ENCODE results near the gene MED29.
A peak's percentile ranks its signal among the peaks of the same experiment; 100 is the strongest.

The MED29 gene

DNA sequence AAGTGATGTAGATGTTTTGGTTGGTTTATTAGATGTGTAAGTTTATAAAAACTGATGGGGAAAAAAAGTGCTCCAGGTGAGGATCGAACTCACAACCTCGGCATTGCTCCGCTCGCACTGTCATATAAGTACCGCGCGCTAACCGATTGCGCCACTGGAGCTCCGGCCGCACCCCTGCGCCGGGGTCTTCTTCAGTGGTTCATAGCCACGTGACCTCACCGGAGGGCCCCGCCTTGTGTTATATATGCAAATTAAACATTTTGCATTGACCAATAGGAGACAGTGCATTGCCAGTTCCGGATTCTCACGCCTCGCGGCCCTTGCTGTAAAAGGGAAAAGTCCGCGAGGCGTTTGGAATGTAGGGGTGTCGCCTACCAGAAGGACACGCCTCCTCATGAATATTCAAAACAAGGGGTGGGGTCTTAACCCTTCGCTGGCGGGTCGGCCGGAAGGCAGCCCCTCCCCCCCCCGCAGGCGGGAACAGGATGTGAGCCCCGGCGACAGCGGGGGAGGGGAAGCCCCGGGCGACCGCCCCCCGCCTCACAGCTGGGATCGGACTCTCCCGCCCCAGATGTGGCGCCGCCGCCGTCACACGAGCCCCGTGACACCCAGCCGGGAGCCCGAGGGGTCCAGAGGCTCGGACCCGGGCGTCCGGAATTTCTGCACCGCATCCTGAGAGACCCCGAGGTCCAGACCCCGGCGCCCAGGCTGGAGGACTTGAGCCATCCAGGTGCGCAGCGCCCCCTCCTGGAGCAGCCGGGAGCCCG is 21.1 kb downstream of the MED29 start, which contains the start of gene PLEKHG2:
Gene PLEKHG2, plus strand, starts transcription at position 570 of the 767 bp plus-strand sequence. CDS start 1,418 bp downstream, outside the sequence.
- DNase-seq: peak; percentile 97

DNA sequence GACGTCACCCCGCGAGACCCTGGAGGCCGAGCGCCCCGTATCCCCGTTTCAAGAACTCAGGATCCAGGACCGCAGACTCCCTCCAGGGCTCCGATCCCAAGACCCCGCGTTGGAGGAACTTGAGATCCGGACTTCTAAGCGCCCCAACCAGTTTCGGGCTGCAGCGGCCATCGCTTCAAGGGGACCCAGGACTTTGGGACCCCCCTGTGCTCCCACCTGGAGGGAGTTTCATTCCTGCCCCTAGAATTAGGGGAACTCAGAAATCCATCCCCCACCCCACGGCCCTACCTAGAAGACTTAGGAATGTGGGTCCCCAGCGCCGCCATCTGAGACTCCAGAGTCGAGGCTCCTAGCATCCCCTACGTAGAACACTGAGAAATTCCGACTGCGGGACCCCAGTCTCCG is 21.7 kb downstream of the MED29 start:
- DNase-seq: no peak

DNA sequence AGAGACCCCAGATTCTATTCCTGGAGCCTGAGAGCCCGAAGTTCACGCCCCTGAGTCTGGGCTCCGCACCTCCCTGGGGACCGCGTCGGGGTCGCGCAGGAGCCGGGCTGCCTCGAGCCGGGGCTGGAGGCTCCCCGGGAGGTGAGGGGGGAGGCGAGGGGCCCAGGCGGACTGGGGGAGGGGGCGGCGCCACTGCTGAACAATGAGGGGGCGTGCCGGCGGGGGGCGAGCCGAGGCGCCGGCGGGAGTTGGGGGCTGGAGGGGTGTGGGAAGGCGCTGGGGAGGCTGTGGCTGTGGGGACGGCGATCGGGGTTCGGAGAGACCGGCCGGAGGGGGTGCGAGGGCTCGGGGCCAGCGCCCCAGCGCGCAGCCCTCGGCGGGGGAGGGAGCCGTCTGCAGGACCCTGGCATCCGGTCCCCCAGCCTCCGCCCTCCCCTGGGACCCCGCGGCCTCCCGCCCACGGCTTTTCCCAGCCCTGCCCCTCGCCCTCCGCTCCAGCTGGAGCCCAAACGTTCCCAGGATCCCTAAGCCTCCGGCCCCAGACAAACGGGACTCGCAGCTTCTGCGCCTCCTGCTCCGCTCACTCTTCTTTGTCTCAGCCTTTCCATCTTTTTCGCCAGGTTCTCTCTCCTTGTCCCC is 22.2 kb downstream of the MED29 start:
- DNase-seq: peak; percentile 32

DNA sequence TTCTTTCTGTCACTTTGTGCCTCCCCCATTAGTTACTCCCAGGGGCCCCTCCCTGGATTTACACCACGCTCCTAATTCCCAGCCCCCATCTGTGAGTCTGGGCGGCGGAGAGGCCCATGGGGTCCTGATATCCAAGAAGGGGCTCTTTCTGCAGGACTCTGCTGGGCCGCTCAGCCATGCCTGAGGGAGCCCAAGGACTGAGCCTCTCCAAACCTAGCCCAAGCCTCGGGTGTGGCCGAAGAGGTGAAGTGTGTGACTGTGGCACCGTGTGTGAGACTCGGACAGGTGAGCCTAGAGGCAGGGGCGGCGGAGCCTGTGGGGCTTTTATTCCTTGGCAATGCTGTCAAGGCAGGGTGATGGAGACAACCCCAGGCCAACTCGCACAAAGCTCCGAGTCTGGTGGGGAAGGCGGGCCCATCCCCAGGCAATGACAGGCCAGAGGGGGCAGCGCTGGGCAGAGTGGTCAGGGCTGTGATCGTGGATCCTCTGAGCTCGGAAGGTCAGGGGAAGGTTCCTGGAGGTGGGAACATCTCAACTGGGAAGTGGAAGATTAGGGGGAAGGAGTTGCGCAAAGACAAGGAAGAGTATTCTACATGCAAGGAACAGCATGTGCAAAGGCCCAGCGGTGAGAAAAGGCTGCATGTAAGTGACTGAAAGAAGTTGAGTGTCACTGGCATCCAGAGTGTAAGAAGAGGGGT is 22.9 kb downstream of the MED29 start:
- DNase-seq: no peak

DNA sequence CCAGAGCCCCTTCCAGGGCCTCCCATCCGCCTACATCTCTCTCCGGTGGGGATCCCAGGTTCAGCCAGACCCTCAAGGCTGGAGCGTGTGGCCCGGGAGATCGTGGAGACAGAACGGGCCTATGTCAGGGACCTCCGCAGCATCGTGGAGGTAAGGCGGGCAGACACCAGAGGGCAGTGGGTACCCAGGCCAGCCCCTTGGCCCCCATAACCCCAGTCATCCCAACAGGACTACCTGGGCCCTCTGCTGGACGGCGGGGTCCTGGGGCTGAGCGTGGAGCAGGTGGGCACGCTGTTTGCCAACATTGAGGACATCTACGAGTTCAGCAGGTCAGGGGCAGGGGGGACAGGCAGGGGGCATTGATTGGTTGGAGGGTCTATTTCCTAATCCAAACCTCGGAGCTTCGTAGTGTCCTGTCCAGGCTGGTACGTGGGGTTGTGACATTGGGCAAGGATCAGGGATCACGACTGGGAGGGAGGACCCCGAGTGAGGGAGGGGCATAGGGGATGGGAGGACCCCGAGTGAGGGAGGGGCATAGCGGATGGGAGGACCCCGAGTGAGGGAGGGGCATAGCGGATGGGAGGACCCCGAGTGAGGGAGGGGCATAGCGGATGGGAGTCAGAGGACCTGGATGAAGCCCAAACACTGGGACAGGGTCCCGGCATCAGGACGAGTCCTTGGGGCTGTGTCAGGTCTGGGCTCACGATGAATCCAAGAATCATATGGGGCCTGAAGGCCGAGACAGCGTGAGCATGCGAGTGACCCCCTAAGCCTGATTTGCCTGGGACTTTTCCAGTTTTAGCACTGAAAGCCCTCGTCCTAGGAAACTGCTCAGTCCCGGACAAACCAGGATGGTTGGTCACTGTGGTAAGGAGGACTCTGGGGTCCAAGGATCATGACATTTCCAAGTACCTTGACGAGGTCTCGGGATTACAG is 24.2 kb downstream of the MED29 start:
- no peak for DNase-seq

DNA sequence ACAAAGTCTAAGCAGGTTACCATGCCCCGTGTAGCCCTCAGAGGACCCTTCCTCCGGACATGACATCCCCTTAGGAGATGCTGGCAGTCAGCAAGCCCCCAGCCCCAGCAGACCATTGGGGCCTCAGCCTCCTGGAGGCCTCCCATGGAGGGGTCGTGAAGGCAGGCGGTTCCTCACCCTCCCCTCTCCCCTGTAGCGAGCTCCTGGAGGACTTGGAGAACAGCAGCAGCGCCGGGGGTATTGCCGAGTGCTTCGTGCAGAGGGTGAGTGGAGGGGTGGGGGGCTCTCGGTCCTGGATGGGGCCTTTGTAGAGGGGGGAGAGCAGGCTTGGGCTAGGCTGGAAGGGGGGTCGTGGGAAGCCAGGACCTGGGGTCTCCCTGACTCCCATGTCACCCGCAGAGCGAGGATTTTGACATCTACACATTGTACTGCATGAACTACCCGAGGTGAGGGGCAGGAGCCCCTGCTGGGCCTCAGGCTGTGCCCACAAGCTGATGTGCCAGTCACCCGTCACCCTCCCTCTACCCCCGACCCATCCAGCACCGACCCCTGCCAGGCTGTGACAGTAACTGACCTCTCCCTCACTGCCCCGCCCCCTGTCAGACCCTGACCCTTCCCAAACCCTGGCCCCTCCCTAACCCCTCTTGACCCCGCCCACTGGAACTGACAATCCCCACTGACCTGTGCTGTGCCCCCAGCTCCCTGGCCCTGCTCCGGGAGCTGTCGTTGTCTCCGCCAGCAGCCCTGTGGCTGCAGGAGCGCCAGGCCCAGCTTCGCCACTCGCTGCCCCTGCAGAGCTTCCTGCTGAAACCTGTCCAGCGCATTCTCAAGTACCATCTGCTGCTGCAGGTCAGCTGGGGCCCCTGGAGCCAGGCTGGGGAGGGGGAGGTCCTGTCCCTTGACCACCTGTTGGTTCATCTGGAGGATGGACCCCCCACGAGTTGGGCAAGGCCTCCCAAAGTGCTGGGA is 25.3 kb downstream of the MED29 start:
- no peak for DNase-seq

DNA sequence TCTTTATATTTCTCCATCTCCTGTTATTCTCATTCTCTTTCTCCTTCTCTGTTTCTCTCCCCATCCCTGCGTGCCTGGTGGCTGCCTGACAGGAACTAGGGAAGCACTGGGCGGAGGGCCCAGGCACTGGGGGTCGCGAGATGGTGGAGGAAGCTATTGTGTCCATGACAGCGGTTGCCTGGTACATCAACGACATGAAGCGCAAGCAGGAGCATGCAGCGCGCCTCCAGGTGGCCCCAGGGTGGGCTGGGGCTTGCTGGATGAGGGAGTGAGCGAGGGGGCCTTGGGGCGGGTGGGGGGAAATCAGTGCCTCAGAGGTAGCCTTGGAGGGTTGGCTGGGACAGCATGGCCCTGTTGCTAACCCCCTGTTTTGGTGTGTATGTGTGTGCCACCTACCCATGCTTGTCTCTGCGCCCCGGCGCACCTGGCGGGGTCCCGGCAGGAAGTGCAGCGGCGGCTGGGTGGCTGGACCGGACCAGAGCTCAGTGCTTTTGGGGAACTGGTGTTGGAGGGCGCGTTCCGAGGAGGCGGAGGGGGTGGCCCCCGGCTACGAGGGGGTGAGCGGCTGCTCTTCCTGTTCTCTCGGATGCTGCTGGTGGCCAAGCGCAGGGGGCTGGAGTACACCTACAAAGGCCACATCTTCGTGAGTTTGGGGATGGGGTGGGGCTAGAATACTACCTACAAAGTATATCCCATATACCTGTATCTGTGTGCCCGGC is 26.4 kb downstream of the MED29 start:
- no peak for DNase-seq

DNA sequence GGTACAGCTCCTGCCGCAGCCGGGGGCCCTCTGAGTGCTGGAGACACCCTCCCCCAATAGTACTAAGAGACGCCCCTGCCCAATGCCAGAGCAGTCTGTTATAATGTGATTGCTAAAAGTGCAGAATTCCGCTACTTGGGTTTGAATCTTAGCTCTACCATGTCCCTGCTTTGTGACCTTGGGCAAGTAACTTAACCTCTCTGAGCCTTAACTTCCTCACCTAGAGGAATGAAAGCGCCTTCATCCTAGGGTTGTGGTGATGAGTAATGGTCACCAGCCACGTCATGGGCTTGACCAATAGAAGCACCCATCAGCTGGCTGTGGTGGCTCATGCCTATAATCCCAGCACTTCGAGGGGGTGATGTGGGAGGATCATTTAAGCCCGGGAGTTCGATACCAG is 27.8 kb downstream of the MED29 start:
- DNase-seq: no peak

DNA sequence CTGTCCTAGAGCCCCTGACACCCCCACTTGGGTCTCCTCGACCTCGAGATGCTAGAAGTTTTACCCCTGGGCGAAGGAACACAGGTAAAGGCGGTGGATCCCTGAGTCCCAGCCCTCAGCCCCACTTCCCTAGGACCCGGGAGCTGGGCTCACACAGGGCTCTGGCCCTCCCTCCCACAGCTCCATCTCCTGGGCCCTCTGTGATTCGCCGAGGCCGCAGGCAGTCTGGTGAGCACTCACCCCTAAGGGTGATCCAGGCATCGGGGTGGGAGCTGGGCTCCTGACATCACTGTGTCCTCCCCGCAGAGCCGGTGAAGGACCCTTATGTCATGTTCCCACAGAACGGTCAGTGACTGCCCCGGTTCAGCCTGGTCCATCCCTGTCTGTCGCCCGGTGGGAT is 29.6 kb downstream of the MED29 start:
- DNase-seq: no peak

DNA sequence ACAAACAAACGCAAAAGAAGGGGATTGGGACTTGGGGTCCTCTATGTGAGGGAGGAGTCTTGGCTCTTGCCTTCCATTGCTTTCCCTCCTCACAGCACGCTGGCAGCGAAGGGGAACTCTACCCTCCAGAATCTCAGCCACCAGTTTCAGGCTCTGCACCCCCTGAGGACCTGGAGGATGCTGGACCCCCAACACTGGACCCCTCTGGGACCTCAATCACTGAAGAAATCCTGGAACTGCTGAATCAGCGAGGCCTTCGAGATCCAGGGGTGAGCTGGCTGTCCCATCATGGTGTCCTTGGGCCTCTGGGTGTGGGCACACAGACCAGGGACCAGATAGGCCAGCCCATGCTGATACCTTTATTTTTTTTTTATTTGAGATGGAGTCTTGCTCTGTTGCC is 30.8 kb downstream of the MED29 start:
- no peak for DNase-seq

DNA sequence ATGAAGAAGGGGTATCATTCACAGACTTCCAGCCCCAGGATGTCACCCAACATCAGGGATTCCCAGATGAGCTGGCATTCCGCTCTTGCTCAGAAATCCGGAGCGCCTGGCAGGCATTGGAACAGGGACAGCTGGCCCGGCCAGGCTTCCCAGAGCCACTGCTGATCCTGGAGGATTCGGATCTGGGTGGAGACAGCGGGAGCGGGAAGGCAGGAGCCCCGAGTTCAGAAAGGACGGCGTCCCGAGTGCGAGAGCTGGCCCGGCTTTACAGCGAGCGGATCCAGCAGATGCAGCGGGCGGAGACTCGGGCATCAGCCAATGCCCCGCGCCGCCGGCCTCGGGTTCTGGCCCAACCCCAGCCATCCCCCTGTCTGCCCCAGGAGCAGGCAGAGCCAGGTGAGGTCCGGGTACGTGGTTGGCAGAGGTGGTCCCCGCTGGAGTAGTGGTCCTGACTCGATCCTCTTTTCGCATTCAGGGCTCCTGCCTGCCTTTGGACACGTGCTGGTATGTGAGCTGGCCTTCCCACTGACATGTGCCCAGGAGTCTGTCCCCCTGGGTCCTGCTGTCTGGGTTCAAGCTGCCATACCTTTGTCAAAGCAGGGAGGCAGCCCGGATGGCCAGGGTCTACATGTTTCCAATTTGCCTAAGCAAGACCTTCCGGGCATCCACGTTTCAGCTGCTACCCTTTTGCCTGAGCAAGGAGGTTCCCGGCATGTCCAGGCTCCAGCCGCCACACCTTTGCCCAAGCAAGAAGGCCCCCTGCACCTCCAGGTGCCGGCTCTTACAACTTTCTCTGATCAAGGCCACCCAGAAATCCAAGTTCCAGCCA is 32.3 kb downstream of the MED29 start:
- DNase-seq: no peak

DNA sequence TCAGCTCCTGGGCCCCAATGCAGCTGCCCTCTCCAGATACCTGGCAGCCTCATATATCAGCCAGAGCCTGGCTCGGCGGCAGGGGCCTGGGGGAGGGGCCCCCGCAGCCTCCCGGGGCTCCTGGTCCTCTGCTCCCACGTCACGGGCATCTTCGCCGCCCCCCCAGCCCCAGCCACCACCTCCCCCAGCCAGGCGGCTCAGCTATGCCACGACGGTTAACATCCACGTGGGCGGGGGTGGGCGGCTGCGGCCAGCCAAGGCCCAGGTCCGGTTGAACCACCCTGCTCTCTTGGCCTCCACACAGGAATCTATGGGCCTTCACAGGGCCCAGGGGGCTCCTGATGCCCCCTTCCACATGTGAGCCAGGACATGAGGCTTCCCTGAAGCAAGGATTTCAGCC is 33.8 kb downstream of the MED29 start:
- DNase-seq: no peak

DNA sequence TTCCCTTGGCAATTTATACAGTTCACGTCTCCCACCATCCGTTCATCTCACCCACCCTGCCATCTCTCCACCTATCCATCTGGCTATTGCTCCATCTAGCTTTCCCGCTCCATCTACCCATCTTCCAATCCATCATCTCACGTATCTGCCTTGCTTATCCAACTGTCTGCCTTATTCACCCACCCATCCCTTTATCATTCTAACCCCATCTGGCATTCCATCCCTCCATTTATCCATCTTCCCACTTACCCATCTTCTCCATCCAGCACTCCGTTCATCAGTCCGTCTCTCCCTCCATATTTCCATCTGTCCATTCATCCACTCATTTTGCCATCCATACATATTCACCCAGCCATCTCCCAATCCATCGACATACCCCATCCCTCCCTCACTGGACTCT is 34.6 kb downstream of the MED29 start:
- no peak for DNase-seq

DNA sequence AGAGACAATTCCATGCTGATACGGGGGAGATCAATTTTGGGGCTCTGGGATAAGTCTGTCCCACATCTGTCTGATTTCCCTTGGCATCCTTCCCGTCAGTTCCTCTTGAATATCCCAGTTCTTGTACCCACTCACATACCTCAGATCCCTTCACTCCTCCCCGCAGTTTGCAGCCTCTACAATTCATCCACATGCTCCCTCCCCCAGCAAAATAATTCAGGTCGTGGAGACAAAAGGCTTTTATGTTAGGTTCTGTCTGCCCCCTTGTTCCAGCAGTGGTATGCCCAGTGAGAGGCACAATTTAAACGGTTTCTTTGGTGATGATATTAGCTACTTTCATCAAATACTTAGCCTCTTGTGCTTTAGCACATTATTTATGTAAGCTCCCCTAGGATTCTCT is 35.0 kb downstream of the MED29 start:
- no peak for DNase-seq

DNA sequence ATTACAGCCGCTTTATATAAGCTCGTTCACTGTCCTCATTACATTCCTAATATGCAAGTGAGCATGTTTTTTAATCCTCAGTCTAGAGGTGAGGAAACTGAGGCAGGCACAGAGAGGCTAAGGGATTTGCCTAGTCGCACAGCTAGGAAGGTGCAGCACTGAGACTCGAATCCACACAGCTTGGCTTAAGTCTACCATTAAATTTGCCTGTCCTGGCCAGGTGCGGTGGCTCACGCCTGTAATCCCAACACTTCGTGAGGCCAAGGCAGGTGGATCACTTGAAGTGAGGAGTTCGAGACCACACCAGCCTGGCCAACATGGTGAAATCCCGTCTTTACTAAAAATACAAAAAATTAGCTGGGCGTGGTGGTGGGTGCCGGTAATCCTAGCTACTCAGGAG is 36.5 kb downstream of the MED29 start:
- no peak for DNase-seq

DNA sequence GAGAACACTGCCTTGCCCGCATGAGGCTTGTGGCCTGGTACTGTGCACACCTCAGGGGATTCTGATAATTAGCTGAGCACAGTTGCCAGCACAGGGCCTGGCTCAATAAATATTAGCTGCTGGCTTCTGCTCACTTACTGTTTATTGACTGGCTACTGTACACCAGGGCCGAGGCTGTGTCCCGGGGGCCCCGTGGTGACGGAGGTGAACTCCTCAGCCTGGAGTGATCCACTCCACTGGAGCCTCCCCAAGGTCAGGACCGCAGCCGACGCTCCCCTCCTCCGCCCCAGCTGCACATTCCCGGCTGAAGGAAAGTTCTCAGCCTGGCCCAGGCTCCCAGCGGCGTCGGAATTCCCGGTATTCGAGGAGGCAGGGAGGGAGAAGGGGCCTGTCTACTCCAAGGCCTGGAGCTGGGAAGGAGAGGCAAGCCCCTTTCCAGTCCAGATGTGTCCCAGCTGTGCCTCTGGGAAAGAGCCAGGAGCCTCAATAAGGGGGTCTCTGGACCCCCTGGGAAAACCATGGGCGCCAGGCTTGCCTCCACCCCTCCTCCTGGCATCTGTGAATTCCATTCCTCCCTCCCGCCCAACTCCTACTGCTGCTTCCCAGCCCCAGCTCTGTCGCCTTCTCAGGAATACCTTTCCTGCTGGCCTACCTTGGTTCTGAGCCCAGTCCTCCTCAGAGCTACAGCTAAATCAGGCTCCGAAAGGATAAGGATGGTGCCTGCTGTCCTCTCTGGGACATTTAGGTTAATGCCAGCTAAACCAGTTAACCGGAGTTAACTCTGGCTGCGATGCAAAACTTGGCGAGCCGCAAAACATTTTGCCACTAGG is 37.3 kb downstream of the MED29 start:
- DNase-seq: no peak

DNA sequence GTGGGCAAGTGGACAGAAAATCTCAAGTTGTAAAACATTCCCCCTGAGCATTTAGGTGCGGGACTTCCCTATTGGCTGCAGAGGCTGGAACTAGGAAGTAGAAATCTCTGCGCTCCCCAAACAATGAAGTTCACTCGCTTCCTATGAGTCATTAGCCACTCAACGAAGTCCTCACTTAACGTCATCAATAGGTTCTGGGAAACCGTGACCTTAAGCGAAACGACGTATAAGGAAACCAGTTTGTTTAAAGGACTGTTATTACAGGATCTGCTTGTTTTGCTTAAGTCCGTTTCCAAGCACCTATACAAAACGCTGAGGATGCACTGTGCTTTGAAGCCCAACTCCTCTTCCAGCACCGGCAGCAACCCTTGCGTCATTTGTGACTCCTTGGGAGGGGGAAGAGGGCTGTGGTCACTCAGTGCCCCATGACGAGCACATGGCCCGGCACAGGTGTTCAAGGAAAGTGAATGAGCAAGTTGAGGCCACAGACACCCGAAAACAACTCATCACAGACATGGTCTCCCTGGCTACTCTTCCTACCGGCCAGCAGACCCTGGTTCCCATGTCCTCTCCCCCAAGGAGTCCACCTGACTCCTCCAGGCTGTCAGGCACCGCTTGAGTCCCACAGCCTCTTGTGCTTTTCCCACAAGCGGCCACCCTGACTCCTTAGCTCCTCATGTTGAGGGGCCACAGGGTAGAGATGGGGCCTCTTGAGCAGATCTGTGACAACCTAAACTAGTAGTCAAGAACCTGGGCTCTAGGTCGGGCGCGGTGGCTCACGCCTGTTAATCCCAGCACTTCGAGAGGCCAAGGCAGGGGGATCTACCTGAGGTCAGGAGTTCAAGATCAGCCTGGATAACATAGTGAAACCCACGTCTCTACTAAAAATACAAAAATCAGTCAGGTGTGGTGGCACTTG is 39.8 kb downstream of the MED29 start:
- DNase-seq: peak; percentile 68

DNA sequence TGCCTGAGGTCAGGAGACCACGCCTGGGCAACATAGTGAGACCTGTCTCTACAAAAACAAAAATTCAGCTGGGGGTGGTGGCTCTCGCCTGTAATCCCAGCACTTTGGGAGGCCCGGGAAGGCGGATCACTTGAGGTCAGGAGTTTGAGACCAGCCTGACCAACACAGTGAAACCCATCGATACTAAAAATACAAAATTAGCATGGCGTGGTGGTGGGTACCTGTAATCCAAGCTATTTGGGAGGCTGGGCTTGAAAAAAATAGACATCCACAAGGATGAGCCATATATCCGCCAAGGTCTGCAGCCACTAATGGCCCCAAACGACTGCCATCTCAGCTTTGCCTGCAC is 41.5 kb downstream of the MED29 start:
- DNase-seq: no peak
